ENCODE results near the gene FBXO34.

DNA sequence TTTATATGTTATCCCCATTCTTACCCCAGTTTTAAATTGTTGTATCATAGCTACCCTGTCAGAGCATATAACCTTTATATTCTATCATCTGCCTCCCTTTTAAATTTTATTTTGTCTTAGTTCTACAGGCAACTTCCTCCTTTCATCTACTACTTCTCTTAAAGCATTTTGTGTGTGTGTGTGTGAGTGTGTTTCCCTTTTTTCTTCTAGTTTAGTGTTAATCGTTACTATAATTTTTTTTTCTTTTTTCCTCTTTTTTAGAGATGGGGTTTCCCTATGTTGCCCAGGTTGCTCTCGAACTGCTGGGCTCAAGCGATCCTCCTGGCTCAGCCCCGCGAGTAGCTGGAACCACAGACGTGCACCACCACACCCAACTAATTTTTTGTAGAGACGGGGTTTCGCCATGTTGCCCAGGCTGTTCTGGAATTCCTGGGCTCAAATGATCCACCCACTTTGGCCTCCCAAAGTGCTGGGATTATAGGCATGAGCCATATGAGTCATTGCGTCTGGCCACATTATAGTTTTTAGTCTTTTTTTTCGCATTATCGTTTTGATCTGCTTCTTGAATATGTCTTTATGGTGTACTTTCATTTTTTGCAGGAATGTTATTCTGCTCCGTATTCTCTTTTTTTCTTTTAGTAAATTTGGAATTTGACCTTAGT is 33.1 kb upstream of the FBXO34 start:
- TF ChIP-seq CTCF (conservative IDR thresholded peaks at IDR 0.05; ENCODE audit: low read length) (no peak), EZH2phosphoT487 (IDR thresholded peaks at IDR 0.05; ENCODE audit: borderline replicate concordance) (no peak)
